Measurements from ENCODE around the gene NACA. TPM values are rescaled to one million over a fixed set of nuclear protein-coding genes. Genes with fewer than 3 reads are reported as not detected.

The NACA gene
- total RNA-seq, result 100 to 1,000 TPM; 507 to 753 (median 639) TPM
- long read RNA-seq, donor 1, transcript NACA-201 (8 exons, 2,690 nt), result major isoform, 370 of 457 reads
- long read RNA-seq, donor 1, transcript NACA-202 (8 exons, 1,059 nt), result minor isoform, 26 of 457 reads
- long read RNA-seq, donor 1, transcript NACA-204 (8 exons, 802 nt), result minor isoform, 27 of 457 reads
- long read RNA-seq, donor 1, partial matches to known transcripts, result 24 of 457 reads
- long read RNA-seq, donor 1, other reads (novel, unspliced or antisense), result 10 of 457 reads
- long read RNA-seq, donor 2, transcript NACA-204 (8 exons, 802 nt), result minor isoform, 14 of 537 reads
- long read RNA-seq, donor 2, transcript NACA-201 (8 exons, 2,690 nt), result major isoform, 448 of 537 reads
- long read RNA-seq, donor 2, transcript NACA-202 (8 exons, 1,059 nt), result minor isoform, 15 of 537 reads
- long read RNA-seq, donor 2, partial matches to known transcripts, result 48 of 537 reads
- long read RNA-seq, donor 2, other reads (novel, unspliced or antisense), result 12 of 537 reads

GRCh38 chr12:56724972-56725722 is at the start of gene NACA:
NACA (minus strand) TSS chr12:56725299; CDS start chr12:56724521, 778 bp downstream.
- H3K9me3 ChIP-seq, result no peaks in the 10 kb centered on the region
- ATAC-seq (peak; percentile 98), DNase-seq (peak; percentile 97 to 99 (median 99))
- peaks cover 32% of the 10 kb centered on the region for H3K4me1 ChIP-seq (ENCODE audit: low read depth)
- intact Hi-C loops (cut with DNase I, micrococcal nuclease), result no loop called here
- peak within 1 kb of the TSS; percentile 87 for H3K4me3 ChIP-seq
- TF ChIP-seq CTCF (IDR thresholded peaks at IDR 0.05), result no peak
- H3K36me3 ChIP-seq (ENCODE audit: low read depth), result no peaks in the 10 kb centered on the region

- H3K4me3 ChIP-seq, result no peak overlapping the region
- DNase-seq, result no peak
- no peak for ATAC-seq
- no peaks in the 10 kb centered on the region for H3K36me3 ChIP-seq (ENCODE audit: low read depth)
- intact Hi-C loops (cut with DNase I, micrococcal nuclease), result no loop called here
- no peak for TF ChIP-seq CTCF (IDR thresholded peaks at IDR 0.05)
- no peaks in the 10 kb centered on the region for H3K9me3 ChIP-seq
- H3K4me1 ChIP-seq (ENCODE audit: low read depth), result no peaks in the 10 kb centered on the region
Measured at GRCh38 chr12:56773113-56773512, 48.0 kb upstream of the NACA start.

- no peaks in the 10 kb centered on the region for H3K4me1 ChIP-seq (ENCODE audit: low read depth)
- intact Hi-C loops (cut with DNase I, micrococcal nuclease), result no loop called here
- no peak for DNase-seq
- H3K4me3 ChIP-seq, result no peak overlapping the region
- ATAC-seq, result no peak
- no peaks in the 10 kb centered on the region for H3K36me3 ChIP-seq (ENCODE audit: low read depth)
- TF ChIP-seq CTCF (IDR thresholded peaks at IDR 0.05), result no peak
- no peaks in the 10 kb centered on the region for H3K9me3 ChIP-seq
Measured at GRCh38 chr12:56772625-56773024, 47.5 kb upstream of the NACA start.

- ATAC-seq, result no peak
- no peak for DNase-seq
Measured at GRCh38 chr12:56769868-56770267, 44.8 kb upstream of the NACA start.

GRCh38 chr12:56768424-56768823 is 43.3 kb upstream of the NACA start:
- no peak for ATAC-seq
- DNase-seq, result no peak
- Histone ChIP-seq H3K36me3 (ENCODE audit: low read depth) (no peaks in the 10 kb centered on the region), H3K4me3 (no peak overlapping the region), H3K4me1 (ENCODE audit: low read depth) (no peaks in the 10 kb centered on the region), H3K9me3 (no peaks in the 10 kb centered on the region)
- no peak for TF ChIP-seq CTCF (IDR thresholded peaks at IDR 0.05)
- intact Hi-C loops (cut with DNase I, micrococcal nuclease), result no loop called here

More at GRCh38 chr12:56769868-56770267, 44.8 kb upstream of the NACA start:
- no peak overlapping the region for H3K4me3 ChIP-seq
- H3K36me3 ChIP-seq (ENCODE audit: low read depth), result no peaks in the 10 kb centered on the region
- no peaks in the 10 kb centered on the region for H3K4me1 ChIP-seq (ENCODE audit: low read depth)
- TF ChIP-seq CTCF (IDR thresholded peaks at IDR 0.05), result no peak
- intact Hi-C loops (cut with DNase I, micrococcal nuclease), result no loop called here
- H3K9me3 ChIP-seq, result no peaks in the 10 kb centered on the region
